ENCODE results near the gene SERTAD1. TPM values are rescaled to one million over a fixed set of nuclear protein-coding genes. Genes with fewer than 3 reads are reported as not detected.

The SERTAD1 gene
- total RNA-seq, 1 donor: 22.0 TPM

DNA sequence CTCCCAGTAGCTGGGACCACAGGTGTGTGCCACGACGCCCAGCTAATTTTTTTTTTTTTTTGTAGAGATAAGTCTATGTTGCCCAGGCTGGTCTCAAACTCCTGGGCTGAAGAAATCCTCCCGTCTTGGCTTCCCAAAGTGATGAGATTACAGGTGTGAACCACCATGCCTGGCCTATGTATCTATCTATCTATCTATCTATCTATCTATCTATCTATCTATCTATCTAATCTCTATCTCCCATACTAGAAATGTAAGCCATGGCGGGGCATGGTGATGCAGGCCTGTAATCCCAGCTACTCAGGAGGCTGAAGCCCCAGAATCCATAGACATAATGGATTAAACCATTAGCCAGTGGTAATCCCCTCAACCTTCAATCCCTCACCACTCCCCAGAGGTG lies 24.9 kb upstream of the SERTAD1 start:
- no peak for DNase-seq (ENCODE audit: low read depth)
- TF ChIP-seq CTCF (IDR thresholded peaks at IDR 0.05; ENCODE audit: insufficient read depth, low read depth, low read length): no peak
- no peak overlapping the region for H3K4me3 ChIP-seq (ENCODE audit: low read depth, low read length)

GRCh38 chr19:40449506-40449905 lies 23.7 kb upstream of the SERTAD1 start:
- DNase-seq (ENCODE audit: low read depth): no peak
- H3K4me3 ChIP-seq (ENCODE audit: low read depth, low read length): no peak overlapping the region
- no peak for TF ChIP-seq CTCF (IDR thresholded peaks at IDR 0.05; ENCODE audit: insufficient read depth, low read depth, low read length)

GRCh38 chr19:40446263-40446784 lies 20.5 kb upstream of the SERTAD1 start:
- H3K4me3 ChIP-seq (ENCODE audit: low read depth, low read length): no peak overlapping the region
- no peak for DNase-seq (ENCODE audit: low read depth)
- no peak for TF ChIP-seq CTCF (IDR thresholded peaks at IDR 0.05; ENCODE audit: insufficient read depth, low read depth, low read length)

DNA sequence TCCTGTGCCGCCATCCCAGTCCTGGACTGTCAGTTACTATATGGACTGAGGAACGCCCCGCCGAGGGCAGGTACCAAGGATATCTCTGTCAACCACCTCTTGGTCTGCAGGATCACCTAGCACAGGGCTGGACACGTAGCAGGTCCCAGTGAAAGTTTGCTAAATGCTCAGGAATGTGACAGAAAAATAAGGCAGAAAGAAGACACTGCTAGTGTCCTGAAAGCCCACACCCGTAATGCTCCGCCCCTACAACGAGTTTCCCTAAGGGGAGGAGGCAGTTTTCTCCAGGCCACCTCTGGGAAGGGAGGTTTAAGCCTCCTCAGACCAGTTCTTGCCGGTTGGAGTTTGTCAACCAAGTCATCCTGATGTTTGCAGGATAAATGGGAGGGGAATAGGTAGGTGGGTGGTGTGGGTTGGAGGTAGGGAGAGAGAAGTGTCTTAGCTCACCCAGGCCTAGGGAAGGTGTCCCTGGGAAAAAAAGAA lies 20.0 kb upstream of the SERTAD1 start:
- H3K4me3 ChIP-seq (ENCODE audit: low read depth, low read length): no peak overlapping the region
- DNase-seq (ENCODE audit: low read depth): peak; percentile 14
- no peak for TF ChIP-seq CTCF (IDR thresholded peaks at IDR 0.05; ENCODE audit: insufficient read depth, low read depth, low read length)

GRCh38 chr19:40444825-40445312 lies 19.1 kb upstream of the SERTAD1 start:
- TF ChIP-seq CTCF (IDR thresholded peaks at IDR 0.05; ENCODE audit: insufficient read depth, low read depth, low read length): peak; percentile 19
- DNase-seq (ENCODE audit: low read depth): no peak
- peak overlapping the region; percentile 100 for H3K4me3 ChIP-seq (ENCODE audit: low read depth, low read length)

DNA sequence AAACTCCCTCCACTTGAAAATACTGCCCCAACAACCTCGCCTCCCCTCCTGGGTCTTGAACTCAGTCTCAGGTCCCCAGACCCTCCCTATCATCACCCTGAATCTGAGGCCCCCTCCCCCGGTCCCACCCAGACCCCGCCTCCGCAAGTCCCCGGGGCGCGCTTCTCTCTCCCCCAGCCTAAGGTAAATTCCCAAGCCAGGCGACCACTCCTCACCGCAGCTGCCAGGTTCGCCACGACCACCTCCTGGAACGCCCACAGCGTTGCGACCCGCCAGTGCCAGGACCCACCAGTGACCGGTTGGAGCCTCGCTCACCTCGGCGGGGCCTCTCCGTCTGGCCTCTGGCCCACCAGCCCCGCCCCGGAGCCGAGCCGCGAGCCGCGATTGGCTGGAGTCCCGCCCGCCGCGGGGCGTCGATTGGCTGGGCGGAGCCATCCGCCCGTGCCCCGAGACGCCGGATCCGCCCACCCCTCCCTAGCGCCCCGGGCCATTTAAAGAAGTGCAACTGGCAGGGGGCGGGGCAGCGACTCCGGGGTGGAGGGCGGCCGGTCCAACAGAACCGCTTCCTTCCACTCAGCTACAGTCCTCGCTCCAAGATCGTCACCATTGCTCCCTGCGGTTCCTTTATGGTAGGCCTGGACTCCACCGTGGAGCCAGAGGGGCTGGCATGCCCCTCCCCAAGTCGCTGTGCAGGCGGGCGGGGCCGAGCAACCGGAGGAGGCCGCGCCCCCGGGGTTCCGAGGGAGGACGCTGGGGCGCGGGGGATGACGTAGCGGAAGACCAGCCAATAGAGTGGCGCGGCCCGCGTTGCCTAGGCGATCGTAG lies 18.4 kb upstream of the SERTAD1 start, which contains the start of gene SERTAD3:
Gene SERTAD3 (minus strand): TSS at position 336 of the 825 bp plus-strand sequence. CDS start 2,255 bp downstream, outside the sequence.
- peak; percentile 96 for DNase-seq (ENCODE audit: low read depth)

More for the DNA sequence above, 18.4 kb upstream of the SERTAD1 start, which contains the start of gene SERTAD3:
- H3K4me3 ChIP-seq (ENCODE audit: low read depth, low read length): peak within 1 kb of the TSS; percentile 100
- TF ChIP-seq CTCF (IDR thresholded peaks at IDR 0.05; ENCODE audit: insufficient read depth, low read depth, low read length): no peak
